ENCODE results near the gene RRAGB. TPM values are rescaled to one million over a fixed set of nuclear protein-coding genes. Genes with fewer than 3 reads are reported as not detected.

Gene RRAGB
- polyA plus RNA-seq, 3 donors, result 8.7 to 27.8 (median 16.3) TPM

DNA sequence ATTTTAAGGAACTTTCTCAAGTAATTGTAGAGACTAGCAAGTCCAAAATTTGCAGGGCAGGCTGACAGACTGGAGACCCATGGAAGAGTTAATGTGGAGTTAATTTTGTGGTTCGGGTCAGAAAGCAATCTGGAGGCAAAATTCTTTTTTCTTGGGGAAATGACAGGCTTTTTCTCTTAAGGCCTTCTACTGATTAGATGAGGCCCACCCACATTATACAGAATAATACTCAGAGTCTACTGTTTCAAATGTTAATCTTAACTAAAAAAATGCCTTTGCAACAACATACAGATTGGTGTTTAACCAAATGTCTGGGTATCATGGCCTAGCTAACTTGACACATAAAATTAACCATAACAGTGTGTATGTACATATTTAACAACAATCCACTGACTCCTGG, 32.7 kb downstream of the RRAGB start:
- Mint-ChIP-seq H3K27me3 (ENCODE audit: low read depth in 3 of 3) (no peaks in the 10 kb centered on the region), H3K4me3 (no peak overlapping the region), H3K27ac (no peak overlapping the region), H3K36me3 (peaks cover 36 to 40% of the 10 kb centered on the region in 2 donors), H3K4me1 (no peaks in the 10 kb centered on the region), H3K9me3 (peaks cover 0 to 9% (median 3%) of the 10 kb centered on the region in 7 donors)
- H3K27ac ChIP-seq (ENCODE audit: low read depth in 1 of 2, low read length in 2 of 2), result no peak overlapping the region
- H2AFZ ChIP-seq (ENCODE audit: insufficient read depth, low read depth, low read length, poor library complexity, severe bottlenecking), result no peak overlapping the region
- H3K9me3 ChIP-seq (replicated peaks in 1 of 2; ENCODE audit: control insufficient read depth in 1 of 2, insufficient read depth in 1 of 2, low read length in 2 of 2), result no peaks in the 10 kb centered on the region
- no peak overlapping the region for H3K4me2 ChIP-seq (replicated peaks; ENCODE audit: extremely low read depth, low read length, poor library complexity, severe bottlenecking)
- intact Hi-C loops (cut with micrococcal nuclease), result no loop called here
- H3K4me1 ChIP-seq (ENCODE audit: control insufficient read depth in 1 of 2, insufficient read depth in 2 of 2, low read length in 2 of 2), result no peaks in the 10 kb centered on the region
- WGBS (ENCODE audit: insufficient coverage), result no CpG with 5 or more reads among the region's 1 CpG
- peaks cover 30 to 59% of the 10 kb centered on the region in 2 donors for H3K36me3 ChIP-seq (replicated peaks in 1 of 2; ENCODE audit: control insufficient read depth in 1 of 2, insufficient read depth in 2 of 2, low read length in 2 of 2)
- no peak for DNase-seq
- no peak overlapping the region for H3K4me3 ChIP-seq (replicated peaks in 1 of 3; ENCODE audit: low read depth in 2 of 3, low read length in 3 of 3)
- TF ChIP-seq, protein P1, sequence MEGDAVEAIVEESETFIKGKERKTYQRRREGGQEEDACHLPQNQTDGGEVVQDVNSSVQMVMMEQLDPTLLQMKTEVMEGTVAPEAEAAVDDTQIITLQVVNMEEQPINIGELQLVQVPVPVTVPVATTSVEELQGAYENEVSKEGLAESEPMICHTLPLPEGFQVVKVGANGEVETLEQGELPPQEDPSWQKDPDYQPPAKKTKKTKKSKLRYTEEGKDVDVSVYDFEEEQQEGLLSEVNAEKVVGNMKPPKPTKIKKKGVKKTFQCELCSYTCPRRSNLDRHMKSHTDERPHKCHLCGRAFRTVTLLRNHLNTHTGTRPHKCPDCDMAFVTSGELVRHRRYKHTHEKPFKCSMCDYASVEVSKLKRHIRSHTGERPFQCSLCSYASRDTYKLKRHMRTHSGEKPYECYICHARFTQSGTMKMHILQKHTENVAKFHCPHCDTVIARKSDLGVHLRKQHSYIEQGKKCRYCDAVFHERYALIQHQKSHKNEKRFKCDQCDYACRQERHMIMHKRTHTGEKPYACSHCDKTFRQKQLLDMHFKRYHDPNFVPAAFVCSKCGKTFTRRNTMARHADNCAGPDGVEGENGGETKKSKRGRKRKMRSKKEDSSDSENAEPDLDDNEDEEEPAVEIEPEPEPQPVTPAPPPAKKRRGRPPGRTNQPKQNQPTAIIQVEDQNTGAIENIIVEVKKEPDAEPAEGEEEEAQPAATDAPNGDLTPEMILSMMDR (IDR thresholded peaks at IDR 0.05), result no peak
- H3K9ac ChIP-seq (ENCODE audit: insufficient read depth, low read length, poor library complexity, severe bottlenecking), result no peak overlapping the region
- no peaks in the 10 kb centered on the region for H3K79me2 ChIP-seq (ENCODE audit: insufficient read depth, low read length)
- no peaks in the 10 kb centered on the region for H3K27me3 ChIP-seq (ENCODE audit: control insufficient read depth in 2 of 2, insufficient read depth in 2 of 2, low read length in 2 of 2)
- no peaks in the 10 kb centered on the region for H4K20me1 ChIP-seq (ENCODE audit: insufficient read depth, low read length)

DNA sequence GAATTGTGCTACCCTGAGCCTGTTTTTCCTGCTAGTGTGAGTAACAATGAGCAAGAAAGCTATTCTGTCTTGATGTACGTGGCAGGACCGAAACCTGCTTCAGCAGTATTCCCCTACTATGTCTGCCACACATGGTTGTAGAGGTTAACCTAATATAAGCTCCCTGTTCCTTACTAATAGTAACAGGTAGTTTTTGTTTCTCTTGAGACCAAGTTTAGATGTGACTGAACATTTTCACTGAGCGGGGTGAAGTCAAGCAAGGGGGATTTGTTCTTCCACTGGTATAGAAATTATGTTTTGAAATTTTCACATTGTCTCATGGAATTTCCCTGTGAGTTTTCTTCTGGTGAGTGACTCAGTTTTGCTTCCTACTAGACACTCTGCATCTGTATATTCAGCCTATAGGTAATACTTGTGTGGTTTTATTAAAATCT, 37.3 kb downstream of the RRAGB start:
- TF ChIP-seq, protein P1 (IDR thresholded peaks at IDR 0.05), result no peak
- no peak overlapping the region for H3K27ac ChIP-seq (ENCODE audit: low read depth in 1 of 2, low read length in 2 of 2)
- H3K27me3 Mint-ChIP-seq (ENCODE audit: low read depth in 3 of 3), result peaks cover 0 to 1% (median 0%) of the 10 kb centered on the region in 3 donors
- no CpG with 5 or more reads among the region's 3 CpGs for WGBS (ENCODE audit: insufficient coverage)
- no peak overlapping the region for H3K27ac Mint-ChIP-seq
- intact Hi-C loops (cut with micrococcal nuclease), result no loop called here
- peaks cover 39 to 70% of the 10 kb centered on the region in 2 donors for H3K36me3 ChIP-seq (replicated peaks in 1 of 2; ENCODE audit: control insufficient read depth in 1 of 2, insufficient read depth in 2 of 2, low read length in 2 of 2)
- H3K9me3 ChIP-seq (replicated peaks in 1 of 2; ENCODE audit: control insufficient read depth in 1 of 2, insufficient read depth in 1 of 2, low read length in 2 of 2), result no peaks in the 10 kb centered on the region
- H4K20me1 ChIP-seq (ENCODE audit: insufficient read depth, low read length), result no peaks in the 10 kb centered on the region
- H3K4me1 Mint-ChIP-seq, result no peaks in the 10 kb centered on the region
- no peaks in the 10 kb centered on the region for H3K27me3 ChIP-seq (ENCODE audit: control insufficient read depth in 2 of 2, insufficient read depth in 2 of 2, low read length in 2 of 2)
- no peak overlapping the region for H3K4me2 ChIP-seq (replicated peaks; ENCODE audit: extremely low read depth, low read length, poor library complexity, severe bottlenecking)
- H2AFZ ChIP-seq (ENCODE audit: insufficient read depth, low read depth, low read length, poor library complexity, severe bottlenecking), result no peak overlapping the region
- H3K4me3 ChIP-seq (replicated peaks in 1 of 3; ENCODE audit: low read depth in 2 of 3, low read length in 3 of 3), result no peak overlapping the region
- no peaks in the 10 kb centered on the region for H3K79me2 ChIP-seq (ENCODE audit: insufficient read depth, low read length)
- no peak overlapping the region for H3K9ac ChIP-seq (ENCODE audit: insufficient read depth, low read length, poor library complexity, severe bottlenecking)
- no peak overlapping the region for H3K4me3 Mint-ChIP-seq
- peaks cover 31 to 34% of the 10 kb centered on the region in 2 donors for H3K36me3 Mint-ChIP-seq
- no peak for DNase-seq
- no peaks in the 10 kb centered on the region for H3K4me1 ChIP-seq (ENCODE audit: control insufficient read depth in 1 of 2, insufficient read depth in 2 of 2, low read length in 2 of 2)
- peaks cover 0 to 3% (median 0%) of the 10 kb centered on the region in 7 donors for H3K9me3 Mint-ChIP-seq

Data from CD14-positive monocyte (primary cell).